ENCODE results near the gene EIF3J. TPM values are rescaled to one million over a fixed set of nuclear protein-coding genes. Genes with fewer than 3 reads are reported as not detected.

The EIF3J gene
- polyA plus RNA-seq, 1 of the 3 experiments (the other 2 are of a cell fraction), result 23.8 TPM

DNA sequence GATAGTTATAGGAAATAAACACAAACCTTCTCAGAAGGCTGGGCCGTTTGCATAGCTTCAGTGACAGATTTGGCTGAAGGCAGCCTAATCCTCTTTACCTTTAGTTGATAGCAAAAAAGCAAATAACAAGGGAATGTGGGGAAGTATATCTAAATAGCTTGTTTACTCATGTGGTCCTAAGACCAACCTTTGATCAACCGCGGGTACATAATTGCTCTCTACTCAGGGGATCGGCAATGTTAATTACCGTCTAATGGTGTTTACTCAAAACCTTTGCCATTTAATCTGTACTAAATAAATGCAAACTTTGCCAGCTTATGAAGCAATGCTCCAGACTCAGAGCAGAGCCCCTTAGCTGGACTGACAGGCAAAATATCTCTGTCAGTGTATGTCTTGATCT lies 51.6 kb downstream of the EIF3J start:
- no peak for DNase-seq
- WGBS (ENCODE audit: low lambda C conversion rate), result 90% methylated on average over 5 of the region's 5 CpGs

DNA sequence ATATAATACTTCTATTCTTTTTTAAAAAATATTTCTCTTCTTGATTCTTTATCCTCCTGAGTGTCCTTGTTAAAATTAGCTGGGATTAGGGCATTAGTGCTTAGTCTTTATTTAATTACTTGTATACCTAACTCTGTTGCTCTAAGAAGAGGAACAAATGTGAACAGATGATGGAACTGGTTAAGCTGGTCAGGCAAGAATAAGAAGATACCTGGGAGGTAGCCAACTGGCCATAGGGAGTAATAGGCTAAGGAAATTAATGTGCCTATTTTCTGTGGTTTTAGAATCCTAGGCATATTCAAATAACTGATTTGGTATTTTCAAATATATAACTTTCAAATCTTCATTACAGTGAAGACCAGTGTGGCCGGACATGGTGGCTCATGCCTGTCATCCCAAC lies 54.4 kb downstream of the EIF3J start:
- no peaks in the 10 kb centered on the region for H3K9me3 ChIP-seq
- no peaks in the 10 kb centered on the region for H4K20me1 ChIP-seq (ENCODE audit: insufficient read depth)
- H3K4me2 ChIP-seq, result no peak overlapping the region
- H3K36me3 ChIP-seq (replicated peaks in 1 of 2; ENCODE audit: control insufficient read depth in 1 of 2, insufficient read depth in 2 of 2, low read length in 1 of 2), result peaks cover 49 to 64% of the 10 kb centered on the region in 2 experiments
- no peak overlapping the region for H3K27ac ChIP-seq (ENCODE audit: low read depth in 2 of 2, low read length in 1 of 2)
- H3K9me2 ChIP-seq, result no peaks in the 10 kb centered on the region
- WGBS (ENCODE audit: low lambda C conversion rate), result 89% methylated on average over 1 of the region's 1 CpG
- 0 out of 4 replicates have a peak, but pooled peaks cover 0 to 6% of the 10 kb centered on the region in 2 experiments for H3K4me1 ChIP-seq (ENCODE audit: control insufficient read depth in 1 of 2, insufficient read depth in 2 of 2, low read depth in 1 of 2, low read length in 1 of 2)
- H3F3A ChIP-seq (replicated peaks; ENCODE audit: insufficient read depth), result peaks cover 4% of the 10 kb centered on the region
- TF ChIP-seq RAD21 (IDR thresholded peaks at IDR 0.05; ENCODE audit: low read length), result no peak
- TF ChIP-seq, protein P1, sequence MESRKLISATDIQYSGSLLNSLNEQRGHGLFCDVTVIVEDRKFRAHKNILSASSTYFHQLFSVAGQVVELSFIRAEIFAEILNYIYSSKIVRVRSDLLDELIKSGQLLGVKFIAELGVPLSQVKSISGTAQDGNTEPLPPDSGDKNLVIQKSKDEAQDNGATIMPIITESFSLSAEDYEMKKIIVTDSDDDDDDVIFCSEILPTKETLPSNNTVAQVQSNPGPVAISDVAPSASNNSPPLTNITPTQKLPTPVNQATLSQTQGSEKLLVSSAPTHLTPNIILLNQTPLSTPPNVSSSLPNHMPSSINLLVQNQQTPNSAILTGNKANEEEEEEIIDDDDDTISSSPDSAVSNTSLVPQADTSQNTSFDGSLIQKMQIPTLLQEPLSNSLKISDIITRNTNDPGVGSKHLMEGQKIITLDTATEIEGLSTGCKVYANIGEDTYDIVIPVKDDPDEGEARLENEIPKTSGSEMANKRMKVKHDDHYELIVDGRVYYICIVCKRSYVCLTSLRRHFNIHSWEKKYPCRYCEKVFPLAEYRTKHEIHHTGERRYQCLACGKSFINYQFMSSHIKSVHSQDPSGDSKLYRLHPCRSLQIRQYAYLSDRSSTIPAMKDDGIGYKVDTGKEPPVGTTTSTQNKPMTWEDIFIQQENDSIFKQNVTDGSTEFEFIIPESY (IDR thresholded peaks at IDR 0.05; ENCODE audit: borderline replicate concordance, low read depth), result no peak
- no peak for TF ChIP-seq MEF2A (IDR thresholded peaks at IDR 0.05; ENCODE audit: borderline replicate concordance, low read depth)
- no peak for TF ChIP-seq TEAD4 (IDR thresholded peaks at IDR 0.05; ENCODE audit: borderline replicate concordance, insufficient read depth)
- TF ChIP-seq GATA2 (CRISPR knock-in tag; IDR thresholded peaks at IDR 0.05), result no peak
- no peak for TF ChIP-seq FOSL2 (IDR thresholded peaks at IDR 0.05; ENCODE audit: borderline replicate concordance, low read depth)
- TF ChIP-seq TCF12 (IDR thresholded peaks at IDR 0.05), result no peak
- TF ChIP-seq TAF1 (IDR thresholded peaks at IDR 0.05; ENCODE audit: borderline replicate concordance, low read depth, low read length), result no peak
- TF ChIP-seq, protein P2, sequence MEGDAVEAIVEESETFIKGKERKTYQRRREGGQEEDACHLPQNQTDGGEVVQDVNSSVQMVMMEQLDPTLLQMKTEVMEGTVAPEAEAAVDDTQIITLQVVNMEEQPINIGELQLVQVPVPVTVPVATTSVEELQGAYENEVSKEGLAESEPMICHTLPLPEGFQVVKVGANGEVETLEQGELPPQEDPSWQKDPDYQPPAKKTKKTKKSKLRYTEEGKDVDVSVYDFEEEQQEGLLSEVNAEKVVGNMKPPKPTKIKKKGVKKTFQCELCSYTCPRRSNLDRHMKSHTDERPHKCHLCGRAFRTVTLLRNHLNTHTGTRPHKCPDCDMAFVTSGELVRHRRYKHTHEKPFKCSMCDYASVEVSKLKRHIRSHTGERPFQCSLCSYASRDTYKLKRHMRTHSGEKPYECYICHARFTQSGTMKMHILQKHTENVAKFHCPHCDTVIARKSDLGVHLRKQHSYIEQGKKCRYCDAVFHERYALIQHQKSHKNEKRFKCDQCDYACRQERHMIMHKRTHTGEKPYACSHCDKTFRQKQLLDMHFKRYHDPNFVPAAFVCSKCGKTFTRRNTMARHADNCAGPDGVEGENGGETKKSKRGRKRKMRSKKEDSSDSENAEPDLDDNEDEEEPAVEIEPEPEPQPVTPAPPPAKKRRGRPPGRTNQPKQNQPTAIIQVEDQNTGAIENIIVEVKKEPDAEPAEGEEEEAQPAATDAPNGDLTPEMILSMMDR (IDR thresholded peaks at IDR 0.05), result no peak
- no peak for TF ChIP-seq ELF1 (IDR thresholded peaks at IDR 0.05)
- H3K27me3 ChIP-seq (ENCODE audit: insufficient read depth), result no peaks in the 10 kb centered on the region
- H3K79me2 ChIP-seq (ENCODE audit: insufficient read depth), result no peaks in the 10 kb centered on the region
- no peak for DNase-seq
- no peak overlapping the region for H2AFZ ChIP-seq (ENCODE audit: low read depth)
- H3K9ac ChIP-seq, result no peak overlapping the region
- H3K4me3 ChIP-seq (ENCODE audit: low read depth in 2 of 2, low read length in 1 of 2), result no peak overlapping the region
- POLR2A ChIA-PET, result no interaction called here
- CTCF ChIA-PET, result interaction anchor here (4.5 kb wide), 1 partner anchor 12 kb away, joined by 42 read pairs; no protein-coding TSS in a partner anchor

More for the DNA sequence above, 51.6 kb downstream of the EIF3J start:
- no peaks in the 10 kb centered on the region for H4K20me1 ChIP-seq (ENCODE audit: insufficient read depth)
- TF ChIP-seq YY1 (IDR thresholded peaks at IDR 0.05; ENCODE audit: low read depth), result no peak
- ChIA-PET CTCF (interaction anchor here (0.6 to 4.5 kb wide), 4 partner anchors 10 to 39 kb away, joined by 3 to 42 read pairs (median 4); no protein-coding TSS in a partner anchor), POLR2A (no interaction called here)
- H3K4me2 ChIP-seq, result no peak overlapping the region
- H3K79me2 ChIP-seq (ENCODE audit: insufficient read depth), result no peaks in the 10 kb centered on the region
- H3F3A ChIP-seq (replicated peaks; ENCODE audit: insufficient read depth), result peaks cover 4% of the 10 kb centered on the region
- H3K36me3 ChIP-seq (replicated peaks in 1 of 2; ENCODE audit: control insufficient read depth in 1 of 2, insufficient read depth in 2 of 2, low read length in 1 of 2), result peaks cover 54 to 73% of the 10 kb centered on the region in 2 experiments
- H2AFZ ChIP-seq (ENCODE audit: low read depth), result no peak overlapping the region
- H3K9me2 ChIP-seq, result no peaks in the 10 kb centered on the region
- H3K4me1 ChIP-seq (ENCODE audit: control insufficient read depth in 1 of 2, insufficient read depth in 2 of 2, low read depth in 1 of 2, low read length in 1 of 2), result no peaks in the 10 kb centered on the region
- H3K27ac ChIP-seq (ENCODE audit: low read depth in 2 of 2, low read length in 1 of 2), result no peak overlapping the region
- H3K9me3 ChIP-seq, result no peaks in the 10 kb centered on the region
- no peak overlapping the region for H3K9ac ChIP-seq
- H3K4me3 ChIP-seq (ENCODE audit: low read depth in 2 of 2, low read length in 1 of 2), result no peak overlapping the region
- H3K27me3 ChIP-seq (ENCODE audit: insufficient read depth), result no peaks in the 10 kb centered on the region

All from SK-N-SH (cell line).